IMR-90 (cell line): ENCODE results near the gene TBRG4. TPM values are rescaled to one million over a fixed set of nuclear protein-coding genes. Genes with fewer than 3 reads are reported as not detected.

Experiments used
- ATAC-seq: fragments of 200-7000 bp; cut with Tn5 transposase; 2 replicates; pipeline ENCODE4 v1.9.1; 2020; ENCODE audit warnings: low read depth, mild to moderate bottlenecking, moderate library complexity
- BruUV-seq: library from RNA; stranded (reverse); fragments of 400-500 nt; replicated peaks from 2 replicates; lab custom pipeline; 2021; lab: Mats Ljungman, UMichigan
- CTCF ChIA-PET: fragments of 300-600 bp; formaldehyde crosslinking; extraction: SDS; loops from one replicate; lab custom pipeline; 2021; ENCODE audit warnings: antibody characterized with exemption; lab: Yijun Ruan, JAX
- POLR2A ChIA-PET: fragments of 300-600 bp; sonication (Branson Sonifier 250); formaldehyde crosslinking; loops from one replicate; lab custom pipeline; 2022; ENCODE audit warnings: antibody characterized with exemption; ENCODE audit not compliant: unreplicated experiment; lab: Charles Lee
- DNase-seq: peaks from one replicate; pipeline ENCODE4 v3.0.0; 2013
- H2AFZ ChIP-seq: replicated peaks from 2 replicates; pipeline ENCODE3; 2013; ENCODE audit warnings: low read length, mild to moderate bottlenecking; ENCODE audit not compliant: poor library complexity
- H2AK5ac ChIP-seq: 2 replicates; pipeline ENCODE4 v1.6.1; 2013; ENCODE audit warnings: low read depth, low read length, inconsistent platforms
- H2AK9ac ChIP-seq: replicated peaks from 2 replicates; pipeline ENCODE3; 2013; ENCODE audit warnings: mild to moderate bottlenecking, low read depth, low read length, moderate library complexity; ENCODE audit not compliant: poor library complexity
- H2BK120ac ChIP-seq: 2 replicates; pipeline ENCODE4 v1.6.1; 2013; ENCODE audit warnings: low read depth, low read length, inconsistent platforms
- H2BK15ac ChIP-seq: 3 replicates; pipeline ENCODE4 v1.6.1; 2013; ENCODE audit warnings: low read depth, low read length, inconsistent platforms
- H2BK20ac ChIP-seq: 2 replicates; pipeline ENCODE4 v1.6.1; 2013; ENCODE audit warnings: low read depth, mild to moderate bottlenecking, inconsistent platforms, low read length, moderate library complexity
- H2BK5ac ChIP-seq: 2 replicates; pipeline ENCODE4 v1.6.1; 2013; ENCODE audit warnings: mild to moderate bottlenecking, low read depth, low read length, inconsistent platforms; ENCODE audit not compliant: poor library complexity, severe bottlenecking
- H3K14ac ChIP-seq: replicated peaks from 2 replicates; pipeline ENCODE4 v1.6.1; 2013; ENCODE audit warnings: low read depth, low read length, inconsistent platforms
- H3K18ac ChIP-seq: 2 replicates; pipeline ENCODE4 v1.6.1; 2013; ENCODE audit warnings: low read depth, low read length, control low read depth
- H3K23ac ChIP-seq: 2 replicates; pipeline ENCODE4 v1.6.1; 2013; ENCODE audit warnings: low read depth, low read length, inconsistent platforms
- H3K27ac ChIP-seq: 2 replicates; pipeline ENCODE4 v1.5.1; 2013; ENCODE audit warnings: mild to moderate bottlenecking, control low read depth, low read length; ENCODE audit not compliant: insufficient read depth
- H3K27me3 ChIP-seq: 2 replicates; pipeline ENCODE4 v1.6.1; 2013; ENCODE audit warnings: low read length; ENCODE audit not compliant: control insufficient read depth, insufficient read depth
- H3K36me3 ChIP-seq: 2 replicates; pipeline ENCODE4 v1.6.1; 2013; ENCODE audit warnings: low read length, mixed read lengths; ENCODE audit not compliant: control insufficient read depth, insufficient read depth
- H3K4ac ChIP-seq: 2 replicates; pipeline ENCODE4 v1.6.1; 2013; ENCODE audit warnings: low read depth, low read length, inconsistent platforms
- H3K4me1 ChIP-seq: 2 replicates; pipeline ENCODE4 v1.6.1; 2013; ENCODE audit warnings: low read length, mixed read lengths; ENCODE audit not compliant: control insufficient read depth, insufficient read depth
- H3K4me2 ChIP-seq: 2 replicates; pipeline ENCODE4 v1.6.1; 2013; ENCODE audit warnings: low read depth, mild to moderate bottlenecking, control low read depth, low read length, moderate library complexity
- H3K4me3 ChIP-seq: 2 replicates; pipeline ENCODE4 v1.5.1; 2013; ENCODE audit warnings: low read depth, mild to moderate bottlenecking, control low read depth, low read length, moderate library complexity; ENCODE audit not compliant: insufficient read depth
- H3K56ac ChIP-seq: 2 replicates; pipeline ENCODE4 v1.6.1; 2013; ENCODE audit warnings: low read length, inconsistent platforms; ENCODE audit not compliant: insufficient read depth; ENCODE audit errors: extremely low read depth
- H3K79me1 ChIP-seq, 2 experiments: 2 replicates each; pipeline ENCODE4 v1.6.1; 2013; ENCODE audit warnings: low read length in 2 of 2, inconsistent platforms in 1 of 2, low read depth in 1 of 2
- H3K9ac ChIP-seq: 2 replicates; pipeline ENCODE4 v1.6.1; 2013; ENCODE audit warnings: low read depth, low read length, control low read depth
- H3K9me1 ChIP-seq: 2 replicates; pipeline ENCODE4 v1.6.1; 2013; ENCODE audit warnings: low read length, inconsistent platforms; ENCODE audit not compliant: insufficient read depth
- H3K9me3 ChIP-seq: 2 replicates; pipeline ENCODE4 v1.6.1; 2013; ENCODE audit warnings: low read length; ENCODE audit not compliant: control insufficient read depth, insufficient read depth
- H4K20me1 ChIP-seq: 2 replicates; pipeline ENCODE4 v1.6.1; 2013; ENCODE audit warnings: low read length, inconsistent platforms; ENCODE audit not compliant: insufficient read depth
- H4K5ac ChIP-seq: 2 replicates; pipeline ENCODE4 v1.6.1; 2013; ENCODE audit warnings: mild to moderate bottlenecking, low read depth, low read length, control low read depth
- H4K8ac ChIP-seq, 2 experiments: 2 replicates each; pipeline ENCODE4 v1.6.1; 2013; ENCODE audit warnings: low read depth in 2 of 2, low read length in 2 of 2, control low read depth in 1 of 2, inconsistent platforms in 1 of 2
- H4K91ac ChIP-seq: 2 replicates; pipeline ENCODE4 v1.6.1; 2013; ENCODE audit warnings: low read depth, low read length, inconsistent platforms; ENCODE audit not compliant: insufficient read depth
- CEBPB ChIP-seq: IDR thresholded peaks from 2 replicates; pipeline ENCODE4 v1.6.1; 2012; ENCODE audit warnings: low read depth, low read length, improper control_type of control experiment
- FOS ChIP-seq: fragments of 150-350 bp; IDR thresholded peaks from 2 replicates; pipeline ENCODE4 v1.6.1; 2016; ENCODE audit warnings: low read depth, low read length
- MXI1 ChIP-seq: IDR thresholded peaks from 2 replicates; pipeline ENCODE4 v1.6.1; 2012; ENCODE audit warnings: low read depth, mild to moderate bottlenecking, low read length, moderate library complexity, borderline replicate concordance
- RAD21 ChIP-seq: IDR thresholded peaks from 2 replicates; pipeline ENCODE4 v1.6.1; 2012; ENCODE audit warnings: low read length, improper control_type of control experiment
- USF2 ChIP-seq: fragments of 150-350 bp; IDR thresholded peaks from 2 replicates; pipeline ENCODE4 v1.6.1; 2017; ENCODE audit warnings: mild to moderate bottlenecking, antibody characterized with exemption, low read length, low read depth
- WGBS, 2 experiments: methylation state at CpG; one replicate each; pipeline versions ENCODE4 v1.1.5 to v1.1.7; 2013; ENCODE audit warnings: missing lambda C conversion rate in 2 of 2; ENCODE audit not compliant: insufficient read length in 1 of 2; ENCODE audit errors: extremely low coverage in 2 of 2; 5-methylcytosine and 5-hydroxymethylcytosine counted together
- dilution Hi-C: fragments of 300-500 bp; cut with HindIII; formaldehyde crosslinking; loops from one replicate; pipeline ENCODE4 v1.14.3; 2018; ENCODE audit warnings: low sequenced_read_pairs; ENCODE audit not compliant: unreplicated experiment
- in situ Hi-C: fragments of 300-500 bp; cut with MboI; formaldehyde crosslinking; loops from 3 replicates; pipeline ENCODE4 v1.14.3; 2019; ENCODE audit warnings: low sequenced_read_pairs, inconsistent platforms, mixed read lengths
- intact Hi-C: fragments of 100-400 bp; cut with micrococcal nuclease; formaldehyde crosslinking; loops from 2 replicates; pipeline ENCODE4 v1.10.0; 2022
- polyA plus RNA-seq, 3 experiments: library from polyadenylated mRNA; depleted of rRNA; stranded (reverse); fragments of >200 nt; gene quantifications; 2 replicates each; pipeline ENCODE4 v1.2.3, GENCODE V29; 2012; ENCODE audit warnings: low replicate concordance in 1 of 3
- total RNA-seq: library from RNA; depleted of rRNA; stranded (reverse); fragments of >200 nt; gene quantifications from 2 replicates; pipeline ENCODE4 v1.2.3, GENCODE V29; 2012
- TF ChIP-seq, protein P1 (sequence below): conservative IDR thresholded peaks from 2 replicates; pipeline ENCODE4 v1.5.1; 2012; ENCODE audit warnings: mild to moderate bottlenecking, low read depth, low read length, improper control_type of control experiment

TBRG4 gene
- total and polyA plus RNA-seq, 2 of the 4 experiments (the other 2 are of a cell fraction), result 71.6 to 77.6 TPM

GRCh38 chr7:45136106-45137060, 24.9 kb upstream of the TBRG4 start (continued):
- TF ChIP-seq USF2, result no peak; the same call in 1 of the 2 replicates

GRCh38 chr7:45133877-45134276, 22.4 kb upstream of the TBRG4 start:
- no peak overlapping the region for H2BK5ac ChIP-seq
- H3K4me2 ChIP-seq, result no peak overlapping the region
- H2BK15ac ChIP-seq, result no peak overlapping the region
- CTCF ChIA-PET, result no interaction called here
- no peak overlapping the region for H3K27ac ChIP-seq
- no peak overlapping the region for H2AK9ac ChIP-seq
- no peak overlapping the region for H4K8ac ChIP-seq
- H3K18ac ChIP-seq, result no peak overlapping the region
- no peaks in the 10 kb centered on the region for H3K79me1 ChIP-seq
- dilution Hi-C loops (no loop called here), intact Hi-C loops (no loop called here), in situ Hi-C loops (loop anchor here (10.0 kb wide), 3 partner anchors 169 to 539 kb away; no protein-coding TSS in a partner anchor)
- H3K23ac ChIP-seq, result no peak overlapping the region
- H4K91ac ChIP-seq, result no peak overlapping the region
- H2AFZ ChIP-seq, result no peak overlapping the region
- H3K56ac ChIP-seq, result no peak overlapping the region
- H4K20me1 ChIP-seq, result no peaks in the 10 kb centered on the region
- POLR2A ChIA-PET, result no interaction called here
- H2BK120ac ChIP-seq, result no peak overlapping the region
- no peak overlapping the region for H2BK20ac ChIP-seq
- no peaks in the 10 kb centered on the region for H3K36me3 ChIP-seq
- H3K9me3 ChIP-seq, result no peaks in the 10 kb centered on the region
- 85% methylated on average over 6 of the region's 7 CpGs; no CpG with 5 or more reads in 1 of the 2 experiments for WGBS, 2 experiments
- H3K9ac ChIP-seq, result no peak overlapping the region
- no peak for DNase-seq
- TF ChIP-seq CEBPB (no peak), MXI1 (no peak), USF2 (no peak), FOS (no peak), RAD21 (no peak)
- TF ChIP-seq, protein P1, sequence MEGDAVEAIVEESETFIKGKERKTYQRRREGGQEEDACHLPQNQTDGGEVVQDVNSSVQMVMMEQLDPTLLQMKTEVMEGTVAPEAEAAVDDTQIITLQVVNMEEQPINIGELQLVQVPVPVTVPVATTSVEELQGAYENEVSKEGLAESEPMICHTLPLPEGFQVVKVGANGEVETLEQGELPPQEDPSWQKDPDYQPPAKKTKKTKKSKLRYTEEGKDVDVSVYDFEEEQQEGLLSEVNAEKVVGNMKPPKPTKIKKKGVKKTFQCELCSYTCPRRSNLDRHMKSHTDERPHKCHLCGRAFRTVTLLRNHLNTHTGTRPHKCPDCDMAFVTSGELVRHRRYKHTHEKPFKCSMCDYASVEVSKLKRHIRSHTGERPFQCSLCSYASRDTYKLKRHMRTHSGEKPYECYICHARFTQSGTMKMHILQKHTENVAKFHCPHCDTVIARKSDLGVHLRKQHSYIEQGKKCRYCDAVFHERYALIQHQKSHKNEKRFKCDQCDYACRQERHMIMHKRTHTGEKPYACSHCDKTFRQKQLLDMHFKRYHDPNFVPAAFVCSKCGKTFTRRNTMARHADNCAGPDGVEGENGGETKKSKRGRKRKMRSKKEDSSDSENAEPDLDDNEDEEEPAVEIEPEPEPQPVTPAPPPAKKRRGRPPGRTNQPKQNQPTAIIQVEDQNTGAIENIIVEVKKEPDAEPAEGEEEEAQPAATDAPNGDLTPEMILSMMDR, result no peak
- no peaks in the 10 kb centered on the region for H3K4me1 ChIP-seq
- no peaks in the 10 kb centered on the region; the same call in 1 of the 2 replicates for H3K9me1 ChIP-seq
- ATAC-seq, result no peak
- no peak overlapping the region for H3K4ac ChIP-seq
- H4K5ac ChIP-seq, result no peak overlapping the region
- H3K14ac ChIP-seq, result no peak overlapping the region
- H3K4me3 ChIP-seq, result no peak overlapping the region
- H3K27me3 ChIP-seq, result peaks cover 28% of the 10 kb centered on the region
- no peak overlapping the region for H2AK5ac ChIP-seq
- BruUV-seq, result no TSS peak
